Prostate gland (tissue), 2 donors: ENCODE measurements around the gene NRCAM.
"Not testable (repeated sequence)": the region's sequence is repeated elsewhere in the genome, so short reads cannot be mapped to it uniquely, and the experiment has no call there.

ENCODE experiments used
- POLR2A ChIP-seq: fragments of 450-650 bp; IDR thresholded peaks from one replicate; pipeline ENCODE4 v1.6.1; 2016; ENCODE audit warnings: antibody characterized with exemption, mild to moderate bottlenecking
- POLR2AphosphoS5 ChIP-seq: sonication (generic); formaldehyde crosslinking; IDR thresholded peaks from one replicate; pipeline ENCODE4 v1.6.1; 2017; ENCODE audit warnings: antibody characterized with exemption
- TF ChIP-seq, protein P1 (sequence below), 4 experiments: fragments of 200-600 bp in 2 of 4; fragments of 450-650 bp in 2 of 4; sonication (generic) in 2 of 4; IDR thresholded peaks; 1 replicate in 3 of 4; 2 replicates in 1 of 4; pipeline ENCODE4 v1.5.1; 2016 to 2019; ENCODE audit warnings: antibody characterized with exemption in 4 of 4, mild to moderate bottlenecking in 2 of 4, moderate library complexity in 2 of 4

DNA sequence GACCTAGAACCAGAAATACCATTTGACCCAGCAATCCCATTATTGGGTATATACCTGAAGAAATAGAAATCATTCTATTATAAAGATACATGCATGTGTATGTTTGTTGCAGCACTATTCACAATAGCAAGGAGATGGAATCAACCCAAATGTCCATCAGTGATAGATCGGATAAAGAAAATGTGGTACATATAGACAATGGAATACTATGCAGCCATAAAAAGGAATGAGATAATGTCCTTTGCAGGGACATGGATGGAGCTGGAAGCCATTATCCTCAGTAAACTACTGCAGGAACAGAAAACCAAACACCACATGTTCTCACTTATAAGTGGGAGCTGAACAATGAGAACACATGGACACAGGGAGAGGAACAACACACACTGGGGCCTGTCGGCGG, 196.8 kb downstream of the NRCAM start:
- TF ChIP-seq, protein P1, sequence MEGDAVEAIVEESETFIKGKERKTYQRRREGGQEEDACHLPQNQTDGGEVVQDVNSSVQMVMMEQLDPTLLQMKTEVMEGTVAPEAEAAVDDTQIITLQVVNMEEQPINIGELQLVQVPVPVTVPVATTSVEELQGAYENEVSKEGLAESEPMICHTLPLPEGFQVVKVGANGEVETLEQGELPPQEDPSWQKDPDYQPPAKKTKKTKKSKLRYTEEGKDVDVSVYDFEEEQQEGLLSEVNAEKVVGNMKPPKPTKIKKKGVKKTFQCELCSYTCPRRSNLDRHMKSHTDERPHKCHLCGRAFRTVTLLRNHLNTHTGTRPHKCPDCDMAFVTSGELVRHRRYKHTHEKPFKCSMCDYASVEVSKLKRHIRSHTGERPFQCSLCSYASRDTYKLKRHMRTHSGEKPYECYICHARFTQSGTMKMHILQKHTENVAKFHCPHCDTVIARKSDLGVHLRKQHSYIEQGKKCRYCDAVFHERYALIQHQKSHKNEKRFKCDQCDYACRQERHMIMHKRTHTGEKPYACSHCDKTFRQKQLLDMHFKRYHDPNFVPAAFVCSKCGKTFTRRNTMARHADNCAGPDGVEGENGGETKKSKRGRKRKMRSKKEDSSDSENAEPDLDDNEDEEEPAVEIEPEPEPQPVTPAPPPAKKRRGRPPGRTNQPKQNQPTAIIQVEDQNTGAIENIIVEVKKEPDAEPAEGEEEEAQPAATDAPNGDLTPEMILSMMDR (IDR thresholded peaks at IDR 0.05) = not testable (repeated sequence)
- TF ChIP-seq POLR2A, POLR2AphosphoS5: not testable (repeated sequence)
